K562 (cell line): Measurements from ENCODE around the gene CPHXL2. TPM values are rescaled to one million over a fixed set of nuclear protein-coding genes. Genes with fewer than 3 reads are reported as not detected.

Source experiments
- CBX1 ChIP-seq: sonication (generic); IDR thresholded peaks from 2 replicates; pipeline ENCODE4 v1.6.1; 2016; ENCODE audit warnings: antibody characterized with exemption, low read depth, mild to moderate bottlenecking
- CHD2 ChIP-seq: IDR thresholded peaks from 2 replicates; pipeline ENCODE4 v1.6.1; 2011; ENCODE audit warnings: low read depth, low read length
- ESRRB ChIP-seq: fragments of 250-450 bp; sonication (Bioruptor Pico); IDR thresholded peaks from 2 replicates; pipeline ENCODE4 v1.5.0; 2020; ENCODE audit warnings: mild to moderate bottlenecking, moderate library complexity, borderline replicate concordance
- GABPB2 ChIP-seq: fragments of 250-450 bp; sonication (Bioruptor Pico); conservative IDR thresholded peaks from 2 replicates; pipeline ENCODE4 v1.5.1; 2021; ENCODE audit warnings: mild to moderate bottlenecking
- MITF ChIP-seq: IDR thresholded peaks from 2 replicates; pipeline ENCODE4 v1.6.1; 2014; ENCODE audit warnings: antibody characterized with exemption
- NR1H2 ChIP-seq: sonication (generic); formaldehyde crosslinking; IDR thresholded peaks from 2 replicates; pipeline ENCODE4 v1.4.0; 2020; ENCODE audit warnings: mild to moderate bottlenecking, missing genetic modification reagents
- RERE ChIP-seq: sonication (generic); formaldehyde crosslinking; IDR thresholded peaks from 2 replicates; pipeline ENCODE4 v1.8.0; 2023; ENCODE audit warnings: missing genetic modification reagents, mild to moderate bottlenecking, borderline replicate concordance
- SIX5 ChIP-seq, 2 experiments: IDR thresholded peaks; 2 replicates each; pipeline ENCODE4 v1.6.1; 2011; ENCODE audit warnings: low read length in 2 of 2, borderline replicate concordance in 1 of 2, low read depth in 1 of 2, mild to moderate bottlenecking in 1 of 2, moderate library complexity in 1 of 2; ENCODE audit not compliant: insufficient read depth in 1 of 2
- SMARCB1 ChIP-seq: IDR thresholded peaks from 2 replicates; pipeline ENCODE4 v1.6.1; 2011; ENCODE audit warnings: improper control_type of control experiment, low read depth; ENCODE audit not compliant: insufficient read length
- STAT5A ChIP-seq: IDR thresholded peaks from 2 replicates; pipeline ENCODE4 v1.6.1; 2012; ENCODE audit warnings: low read length, inconsistent platforms, borderline replicate concordance
- STAT5B ChIP-seq: fragments of 250-450 bp; sonication (Bioruptor Pico); IDR thresholded peaks from 2 replicates; pipeline ENCODE4 v1.8.0; 2021; ENCODE audit warnings: mild to moderate bottlenecking, inconsistent platforms
- THAP12 ChIP-seq: fragments of 250-450 bp; sonication (Bioruptor Pico); IDR thresholded peaks from 2 replicates; pipeline ENCODE4 v1.9.0; 2021; ENCODE audit warnings: mild to moderate bottlenecking, inconsistent platforms
- ZNF23 ChIP-seq: fragments of 250-450 bp; sonication (Bioruptor Pico); IDR thresholded peaks from 2 replicates; pipeline ENCODE4 v1.4.0; 2020; ENCODE audit warnings: mild to moderate bottlenecking
- ZNF274 ChIP-seq: IDR thresholded peaks from 2 replicates; pipeline ENCODE4 v1.6.1; 2011; ENCODE audit warnings: low read depth, mild to moderate bottlenecking, low read length, moderate library complexity, borderline replicate concordance
- ZNF436 ChIP-seq: fragments of 250-450, 450-650 bp; sonication (Bioruptor Pico); formaldehyde crosslinking; IDR thresholded peaks from 2 replicates; pipeline ENCODE4 v1.7.0; 2020; ENCODE audit warnings: mild to moderate bottlenecking
- ZNF639 ChIP-seq, 2 experiments: fragments of 200-800 bp in 1 of 2; sonication (Bioruptor generic) in 1 of 2; sonication (generic) in 1 of 2; formaldehyde crosslinking in 1 of 2; IDR thresholded peaks in 1 of 2; conservative IDR thresholded peaks in 1 of 2; 2 replicates each; pipeline versions ENCODE4 v1.5.0 to v1.6.1; 2016 to 2020; ENCODE audit warnings: missing compliant biosample characterization in 1 of 2, missing genetic modification characterization in 1 of 2, missing genetic modification reagents in 1 of 2
- polyA plus RNA-seq, 8 experiments: library from polyadenylated mRNA; depleted of rRNA in 4 of 8; stranded (reverse) in 5 of 8; unstranded in 3 of 8; fragments of >200 nt; fragmentation: Nextera tagmentation in 2 of 8; fragmentation: Illumina TruSeq in 1 of 8; extraction: Ambion mirVana in 2 of 8; extraction: Trizol in 1 of 8; gene quantifications; 2 replicates each; pipeline versions ENCODE4 v1.2.1 to v1.2.3, GENCODE V29; 2011 to 2014; ENCODE audit warnings: inconsistent platforms in 1 of 8, missing spikeins in 1 of 8
- total RNA-seq, 7 experiments: library from RNA; depleted of rRNA in 6 of 7; stranded (reverse); fragments of >200 nt in 6 of 7; fragmentation: Illumina TruSeq in 2 of 7; extraction: Trizol in 2 of 7; gene quantifications; 2 replicates each; pipeline versions ENCODE4 v1.2.1 to v1.2.3, GENCODE V29; 2011 to 2021; ENCODE audit warnings: low replicate concordance in 1 of 7

The CPHXL2 gene
- total and polyA plus RNA-seq, 9 of the 15 experiments (the other 6 are each of a cell fraction or from before 2014, with no cell fraction given): not detected

GRCh38 chr16:75647492-75648264 is 29.1 kb downstream of the CPHXL2 start, which contains the start of the genes KARS1 and TERF2IP (continued):
- TF ChIP-seq ESRRB (CRISPR knock-in tag) (no peak), ZNF436 (CRISPR knock-in tag) (no peak), STAT5B (no peak), CBX1 (peak; percentile 58; the same call in 1 of the 2 replicates), SMARCB1 (no peak), CHD2 (no peak), SIX5 (IDR thresholded peaks at IDR 0.05; ENCODE audit: borderline replicate concordance in 1 of 2, insufficient read depth in 1 of 2, low read depth in 1 of 2, low read length in 2 of 2) (no peak), ZNF23 (CRISPR knock-in tag) (no peak), NR1H2 (CRISPR knock-in tag) (0 out of 2 replicates have a peak, but pooled peaks have one; percentile 47), RERE (CRISPR knock-in tag) (no peak), MITF (no peak), ZNF639 (CRISPR knock-in tag; conservative IDR thresholded peaks at IDR 0.05 in 1 of 2, IDR thresholded peaks at IDR 0.05 in 1 of 2) (peak in 1 of 2 experiments; percentile 64; a peak in 2 of 4 replicates), ZNF274 (no peak), GABPB2 (CRISPR knock-in tag) (no peak), STAT5A (no peak), THAP12 (peak; percentile 81; the same call in 1 of the 2 replicates)
